GM06990 (cell line): ENCODE data around the gene LDLR.
"Not testable (repeated sequence)": the region's sequence is repeated elsewhere in the genome, so short reads cannot be mapped to it uniquely, and the experiment has no call there.

Experiments
- DNase-seq: peaks from one replicate; pipeline ENCODE4 v3.0.0-alpha.2; 2011; ENCODE audit not compliant: insufficient read length; ENCODE audit errors: extremely low read depth
- H3K27me3 ChIP-seq: replicated peaks from 2 replicates; pipeline ENCODE4 v1.6.0; 2011; ENCODE audit warnings: low read length; ENCODE audit not compliant: control insufficient read depth, insufficient read depth
- H3K36me3 ChIP-seq: 2 replicates; pipeline ENCODE4 v1.5.1; 2011; ENCODE audit warnings: low read length; ENCODE audit not compliant: control insufficient read depth, insufficient read depth
- H3K4me3 ChIP-seq: replicated peaks from 2 replicates; pipeline ENCODE4 v1.5.1; 2011; ENCODE audit warnings: low read depth, mild to moderate bottlenecking, control low read depth, low read length
- CTCF ChIP-seq: IDR thresholded peaks from 2 replicates; pipeline ENCODE4 v1.5.1; 2011; ENCODE audit warnings: low read length, control low read depth, mild to moderate bottlenecking, inconsistent platforms; ENCODE audit not compliant: insufficient read depth, poor library complexity, severe bottlenecking

Gene LDLR

GRCh38 chr19:11102944-11103343 lies 13.7 kb downstream of the LDLR start:
- no peaks in the 10 kb centered on the region for H3K27me3 ChIP-seq
- no peak for TF ChIP-seq CTCF
- peaks cover 36% of the 10 kb centered on the region for H3K36me3 ChIP-seq
- no peak for DNase-seq
- no peak overlapping the region for H3K4me3 ChIP-seq

- peaks cover 41% of the 10 kb centered on the region for H3K36me3 ChIP-seq
- H3K4me3 ChIP-seq, DNase-seq, H3K27me3 ChIP-seq: not testable (repeated sequence)
Measured at GRCh38 chr19:11103667-11104066, 14.4 kb downstream of the LDLR start.

GRCh38 chr19:11105014-11105636 lies 15.9 kb downstream of the LDLR start:
- no peak for DNase-seq
- Histone ChIP-seq H3K4me3 (no peak overlapping the region), H3K36me3 (peaks cover 42% of the 10 kb centered on the region), H3K27me3 (no peaks in the 10 kb centered on the region)
- no peak for TF ChIP-seq CTCF

- DNase-seq: no peak
- Histone ChIP-seq H3K4me3 (no peak overlapping the region), H3K36me3 (peaks cover 43% of the 10 kb centered on the region), H3K27me3 (no peaks in the 10 kb centered on the region)
- TF ChIP-seq CTCF: no peak
Measured at GRCh38 chr19:11106477-11106876, 17.2 kb downstream of the LDLR start.

- no peak for TF ChIP-seq CTCF
- Histone ChIP-seq H3K27me3 (no peaks in the 10 kb centered on the region), H3K36me3 (peaks cover 47% of the 10 kb centered on the region), H3K4me3 (no peak overlapping the region)
- DNase-seq: no peak
Measured at GRCh38 chr19:11108746-11109145, 19.5 kb downstream of the LDLR start.

GRCh38 chr19:11111117-11111770 lies 22.0 kb downstream of the LDLR start:
- Histone ChIP-seq H3K4me3 (no peak overlapping the region), H3K36me3 (peaks cover 43% of the 10 kb centered on the region), H3K27me3 (no peaks in the 10 kb centered on the region)
- no peak for DNase-seq
- no peak for TF ChIP-seq CTCF
